Measurements from ENCODE around the gene TRAF7.

Gene TRAF7

GRCh38 chr16:2213817-2214718 lies 58.5 kb downstream of the TRAF7 start:
- H3K4me3 ChIP-seq (ENCODE audit: low read depth in 1 of 2, low read length in 2 of 2) = peak overlapping the region; percentile 68 to 86
- H3K4me1 ChIP-seq (ENCODE audit: control insufficient read depth in 1 of 2, insufficient read depth in 2 of 2, low read length in 2 of 2) = peaks cover 21% of the 10 kb centered on the region in 2 donors
- H3K9ac ChIP-seq (ENCODE audit: low read depth in 1 of 2, low read length in 2 of 2) = peak overlapping the region; percentile 66 to 81
- H3K27me3 ChIP-seq (ENCODE audit: control insufficient read depth in 1 of 2, insufficient read depth in 2 of 2, low read length in 2 of 2) = no peaks in the 10 kb centered on the region
- peaks cover under 1 to 17% of the 10 kb centered on the region in 2 donors for H3K36me3 ChIP-seq (ENCODE audit: control insufficient read depth in 1 of 2, insufficient read depth in 2 of 2, low read length in 2 of 2)
- no peaks in the 10 kb centered on the region for H3K9me3 ChIP-seq (ENCODE audit: control insufficient read depth in 1 of 2, low read length in 2 of 2)
- H3K27ac ChIP-seq (ENCODE audit: low read depth, low read length) = peak overlapping the region; percentile 62

- H3K4me1 ChIP-seq (ENCODE audit: control insufficient read depth in 1 of 2, insufficient read depth in 2 of 2, low read length in 2 of 2) = peaks cover 21% of the 10 kb centered on the region in 2 donors
- H3K27ac ChIP-seq (ENCODE audit: low read depth, low read length) = peak within 1 kb of the TSS; percentile 85
- peaks cover 0 to 11% of the 10 kb centered on the region in 2 donors for H3K36me3 ChIP-seq (ENCODE audit: control insufficient read depth in 1 of 2, insufficient read depth in 2 of 2, low read length in 2 of 2)
- no peaks in the 10 kb centered on the region for H3K9me3 ChIP-seq (ENCODE audit: control insufficient read depth in 1 of 2, low read length in 2 of 2)
- H3K27me3 ChIP-seq (ENCODE audit: control insufficient read depth in 1 of 2, insufficient read depth in 2 of 2, low read length in 2 of 2) = no peaks in the 10 kb centered on the region
- H3K4me3 ChIP-seq (ENCODE audit: low read depth in 1 of 2, low read length in 2 of 2) = peak within 1 kb of the TSS; percentile 68 to 86
- H3K9ac ChIP-seq (ENCODE audit: low read depth in 1 of 2, low read length in 2 of 2) = peak within 1 kb of the TSS; percentile 66 to 81
These were observed 59.1 kb downstream of the TRAF7 start, which contains the start of gene PGP for GRCh38 chr16:2214719-2214968. Gene PGP (minus strand): TSS chr16:2214840. CDS start chr16:2214777, 63 bp downstream.

GRCh38 chr16:2216330-2216729 lies 60.7 kb downstream of the TRAF7 start:
- Histone ChIP-seq H3K27ac (ENCODE audit: low read depth, low read length) (no peak overlapping the region), H3K9me3 (ENCODE audit: control insufficient read depth in 1 of 2, low read length in 2 of 2) (no peaks in the 10 kb centered on the region), H3K36me3 (ENCODE audit: control insufficient read depth in 1 of 2, insufficient read depth in 2 of 2, low read length in 2 of 2) (peaks cover 0 to 9% of the 10 kb centered on the region in 2 donors), H3K9ac (ENCODE audit: low read depth in 1 of 2, low read length in 2 of 2) (no peak overlapping the region), H3K4me3 (ENCODE audit: low read depth in 1 of 2, low read length in 2 of 2) (no peak overlapping the region), H3K27me3 (ENCODE audit: control insufficient read depth in 1 of 2, insufficient read depth in 2 of 2, low read length in 2 of 2) (no peaks in the 10 kb centered on the region), H3K4me1 (ENCODE audit: control insufficient read depth in 1 of 2, insufficient read depth in 2 of 2, low read length in 2 of 2) (peaks cover 21% of the 10 kb centered on the region in 2 donors)

GRCh38 chr16:2223221-2223941 lies 67.8 kb downstream of the TRAF7 start, which contains the start of gene E4F1:
Gene E4F1 (plus strand): TSS chr16:2223591. CDS start chr16:2223614, 23 bp downstream.
- Histone ChIP-seq H3K4me1 (ENCODE audit: control insufficient read depth in 1 of 2, insufficient read depth in 2 of 2, low read length in 2 of 2) (peaks cover 14 to 18% of the 10 kb centered on the region in 2 donors), H3K4me3 (ENCODE audit: low read depth in 1 of 2, low read length in 2 of 2) (peak within 1 kb of the TSS; percentile 73 to 86), H3K36me3 (ENCODE audit: control insufficient read depth in 1 of 2, insufficient read depth in 2 of 2, low read length in 2 of 2) (peaks cover 0 to 2% of the 10 kb centered on the region in 2 donors), H3K27ac (ENCODE audit: low read depth, low read length) (peak within 1 kb of the TSS; percentile 85), H3K9me3 (ENCODE audit: control insufficient read depth in 1 of 2, low read length in 2 of 2) (no peaks in the 10 kb centered on the region), H3K9ac (ENCODE audit: low read depth in 1 of 2, low read length in 2 of 2) (peak within 1 kb of the TSS; percentile 76 to 87), H3K27me3 (ENCODE audit: control insufficient read depth in 1 of 2, insufficient read depth in 2 of 2, low read length in 2 of 2) (no peaks in the 10 kb centered on the region)

- Histone ChIP-seq H3K27me3 (ENCODE audit: control insufficient read depth in 1 of 2, insufficient read depth in 2 of 2, low read length in 2 of 2) (no peaks in the 10 kb centered on the region), H3K27ac (ENCODE audit: low read depth, low read length) (peak overlapping the region; percentile 85), H3K4me1 (ENCODE audit: control insufficient read depth in 1 of 2, insufficient read depth in 2 of 2, low read length in 2 of 2) (peaks cover 14 to 18% of the 10 kb centered on the region in 2 donors), H3K9me3 (ENCODE audit: control insufficient read depth in 1 of 2, low read length in 2 of 2) (no peaks in the 10 kb centered on the region), H3K9ac (ENCODE audit: low read depth in 1 of 2, low read length in 2 of 2) (peak overlapping the region; percentile 76 to 87), H3K36me3 (ENCODE audit: control insufficient read depth in 1 of 2, insufficient read depth in 2 of 2, low read length in 2 of 2) (peaks cover 4 to 8% of the 10 kb centered on the region in 2 donors), H3K4me3 (ENCODE audit: low read depth in 1 of 2, low read length in 2 of 2) (peak overlapping the region; percentile 73 to 86)
These were observed 68.4 kb downstream of the TRAF7 start for GRCh38 chr16:2223942-2224486.

GRCh38 chr16:2226245-2226793 lies 70.7 kb downstream of the TRAF7 start:
- Histone ChIP-seq H3K9me3 (ENCODE audit: control insufficient read depth in 1 of 2, low read length in 2 of 2) (no peaks in the 10 kb centered on the region), H3K27me3 (ENCODE audit: control insufficient read depth in 1 of 2, insufficient read depth in 2 of 2, low read length in 2 of 2) (no peaks in the 10 kb centered on the region), H3K36me3 (ENCODE audit: control insufficient read depth in 1 of 2, insufficient read depth in 2 of 2, low read length in 2 of 2) (peaks cover 11 to 26% of the 10 kb centered on the region in 2 donors), H3K4me1 (ENCODE audit: control insufficient read depth in 1 of 2, insufficient read depth in 2 of 2, low read length in 2 of 2) (peaks cover 14 to 18% of the 10 kb centered on the region in 2 donors), H3K27ac (ENCODE audit: low read depth, low read length) (no peak overlapping the region), H3K9ac (ENCODE audit: low read depth in 1 of 2, low read length in 2 of 2) (no peak overlapping the region), H3K4me3 (ENCODE audit: low read depth in 1 of 2, low read length in 2 of 2) (no peak overlapping the region)

- Histone ChIP-seq H3K4me3 (ENCODE audit: low read depth in 1 of 2, low read length in 2 of 2) (no peak overlapping the region), H3K4me1 (ENCODE audit: control insufficient read depth in 1 of 2, insufficient read depth in 2 of 2, low read length in 2 of 2) (peaks cover 14 to 18% of the 10 kb centered on the region in 2 donors), H3K9ac (ENCODE audit: low read depth in 1 of 2, low read length in 2 of 2) (no peak overlapping the region), H3K9me3 (ENCODE audit: control insufficient read depth in 1 of 2, low read length in 2 of 2) (no peaks in the 10 kb centered on the region), H3K36me3 (ENCODE audit: control insufficient read depth in 1 of 2, insufficient read depth in 2 of 2, low read length in 2 of 2) (peaks cover 14 to 32% of the 10 kb centered on the region in 2 donors), H3K27me3 (ENCODE audit: control insufficient read depth in 1 of 2, insufficient read depth in 2 of 2, low read length in 2 of 2) (no peaks in the 10 kb centered on the region), H3K27ac (ENCODE audit: low read depth, low read length) (no peak overlapping the region)
These were observed 71.3 kb downstream of the TRAF7 start for GRCh38 chr16:2226918-2227317.

Data from duodenal mucosa (tissue), 2 donors.